ENCODE results near the gene MBNL1. TPM values are rescaled to one million over a fixed set of nuclear protein-coding genes. Genes with fewer than 3 reads are reported as not detected.
"Not testable (repeated sequence)": the region's sequence is repeated elsewhere in the genome, so short reads cannot be mapped to it uniquely, and the experiment has no call there.

MBNL1 gene
- total RNA-seq, 1 experiment from 2014 or later, result 117 TPM

DNA sequence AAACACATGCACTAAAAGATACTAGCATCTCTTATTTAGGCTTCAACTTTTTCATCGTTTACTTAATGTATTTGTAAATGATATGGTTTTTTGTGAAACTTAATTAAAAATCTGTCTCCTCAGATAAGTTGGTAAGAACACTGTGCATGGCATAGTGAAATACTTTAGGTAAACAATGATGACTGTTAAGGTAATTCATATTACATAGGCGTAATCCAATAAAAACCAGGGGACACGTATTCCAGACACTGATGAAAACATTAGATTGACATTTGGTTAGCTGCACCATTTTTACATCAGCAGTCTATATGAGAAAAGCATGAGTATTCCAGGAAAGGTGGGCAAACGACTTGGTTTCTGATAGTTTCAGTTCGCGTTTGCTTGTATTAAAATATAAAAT, 170.0 kb downstream of the MBNL1 start:
- ChIA-PET CTCF (no interaction called here), POLR2A (ENCODE audit: low non-redundant PET) (no interaction called here)
- Histone ChIP-seq H3K36me3 (ENCODE audit: insufficient read depth, low read length, poor library complexity, severe bottlenecking) (peaks cover 3% of the 10 kb centered on the region), H3K27me3 (replicated peaks; ENCODE audit: insufficient read depth, low read depth, low read length, poor library complexity) (no peaks in the 10 kb centered on the region), H3K4me3 (ENCODE audit: low read depth, low read length, poor library complexity, severe bottlenecking) (no peak overlapping the region), H3K27ac (ENCODE audit: low read depth, low read length, poor library complexity, severe bottlenecking) (no peak overlapping the region), H3K4me1 (ENCODE audit: insufficient read depth, low read length, poor library complexity, severe bottlenecking) (peaks cover 46% of the 10 kb centered on the region), H3K9me3 (ENCODE audit: low read depth, low read length, poor library complexity, severe bottlenecking) (peaks cover 14% of the 10 kb centered on the region)
- TF ChIP-seq, protein P1, sequence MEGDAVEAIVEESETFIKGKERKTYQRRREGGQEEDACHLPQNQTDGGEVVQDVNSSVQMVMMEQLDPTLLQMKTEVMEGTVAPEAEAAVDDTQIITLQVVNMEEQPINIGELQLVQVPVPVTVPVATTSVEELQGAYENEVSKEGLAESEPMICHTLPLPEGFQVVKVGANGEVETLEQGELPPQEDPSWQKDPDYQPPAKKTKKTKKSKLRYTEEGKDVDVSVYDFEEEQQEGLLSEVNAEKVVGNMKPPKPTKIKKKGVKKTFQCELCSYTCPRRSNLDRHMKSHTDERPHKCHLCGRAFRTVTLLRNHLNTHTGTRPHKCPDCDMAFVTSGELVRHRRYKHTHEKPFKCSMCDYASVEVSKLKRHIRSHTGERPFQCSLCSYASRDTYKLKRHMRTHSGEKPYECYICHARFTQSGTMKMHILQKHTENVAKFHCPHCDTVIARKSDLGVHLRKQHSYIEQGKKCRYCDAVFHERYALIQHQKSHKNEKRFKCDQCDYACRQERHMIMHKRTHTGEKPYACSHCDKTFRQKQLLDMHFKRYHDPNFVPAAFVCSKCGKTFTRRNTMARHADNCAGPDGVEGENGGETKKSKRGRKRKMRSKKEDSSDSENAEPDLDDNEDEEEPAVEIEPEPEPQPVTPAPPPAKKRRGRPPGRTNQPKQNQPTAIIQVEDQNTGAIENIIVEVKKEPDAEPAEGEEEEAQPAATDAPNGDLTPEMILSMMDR (conservative IDR thresholded peaks at IDR 0.05; ENCODE audit: low read depth, low read length), result no peak
- no peak for TF ChIP-seq EZH2 (IDR thresholded peaks at IDR 0.05; ENCODE audit: borderline replicate concordance, low read depth, low read length, poor library complexity, severe bottlenecking)
- no TSS peak for BruUV-seq (replicated peaks)
- intact Hi-C loops (cut with micrococcal nuclease; ENCODE audit: unreplicated experiment), result no loop called here
- no peak for DNase-seq (ENCODE audit: low spot score)

DNA sequence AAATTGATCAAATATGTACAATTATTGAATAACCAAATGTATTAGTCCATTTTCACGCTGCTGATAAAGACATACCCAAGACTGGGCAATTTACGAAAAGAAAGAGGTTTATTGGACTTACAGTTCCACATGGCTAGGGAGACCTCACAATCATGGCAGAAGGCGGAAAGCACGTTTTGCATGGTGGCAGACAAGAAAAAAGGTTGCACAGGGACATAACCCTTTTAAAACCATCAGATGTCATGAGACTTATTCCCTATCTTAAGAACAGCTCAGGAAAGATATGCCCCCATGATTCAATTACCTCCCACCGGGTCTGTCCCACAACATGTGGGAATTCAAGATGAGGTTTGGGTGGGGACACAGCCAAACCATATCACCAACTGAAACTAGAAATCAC, 171.5 kb downstream of the MBNL1 start:
- peaks cover 49% of the 10 kb centered on the region for H3K4me1 ChIP-seq (ENCODE audit: insufficient read depth, low read length, poor library complexity, severe bottlenecking)
- H3K9me3 ChIP-seq (ENCODE audit: low read depth, low read length, poor library complexity, severe bottlenecking); POLR2A ChIA-PET (ENCODE audit: low non-redundant PET); H3K27ac ChIP-seq (ENCODE audit: low read depth, low read length, poor library complexity, severe bottlenecking); CTCF ChIA-PET; H3K27me3 ChIP-seq (replicated peaks; ENCODE audit: insufficient read depth, low read depth, low read length, poor library complexity); H3K36me3 ChIP-seq (ENCODE audit: insufficient read depth, low read length, poor library complexity, severe bottlenecking); BruUV-seq (replicated peaks); H3K4me3 ChIP-seq (ENCODE audit: low read depth, low read length, poor library complexity, severe bottlenecking); DNase-seq (ENCODE audit: low spot score): not testable (repeated sequence)
- intact Hi-C loops (cut with micrococcal nuclease; ENCODE audit: unreplicated experiment), result loop anchor here (5.0 to 10.0 kb wide), 2 partner anchors 168 to 525 kb away; no protein-coding TSS in a partner anchor

GRCh38 chr3:152443212-152444023, 174.7 kb downstream of the MBNL1 start:
- ChIA-PET CTCF (interaction anchor here (0.9 to 2.1 kb wide), 3 partner anchors 200 to 370 kb away, joined by 3 to 32 read pairs (median 3); no protein-coding TSS in a partner anchor), POLR2A (ENCODE audit: low non-redundant PET) (interaction anchor here (0.9 kb wide), 1 partner anchor 22 kb away, joined by 5 read pairs; no protein-coding TSS in a partner anchor)
- Histone ChIP-seq H3K4me3 (ENCODE audit: low read depth, low read length, poor library complexity, severe bottlenecking) (no peak overlapping the region), H3K27ac (ENCODE audit: low read depth, low read length, poor library complexity, severe bottlenecking) (no peak overlapping the region), H3K27me3 (replicated peaks; ENCODE audit: insufficient read depth, low read depth, low read length, poor library complexity) (no peaks in the 10 kb centered on the region), H3K4me1 (ENCODE audit: insufficient read depth, low read length, poor library complexity, severe bottlenecking) (peaks cover 25% of the 10 kb centered on the region), H3K36me3 (ENCODE audit: insufficient read depth, low read length, poor library complexity, severe bottlenecking) (peaks cover 11% of the 10 kb centered on the region), H3K9me3 (ENCODE audit: low read depth, low read length, poor library complexity, severe bottlenecking) (no peaks in the 10 kb centered on the region)
- DNase-seq (ENCODE audit: low spot score), result peak; percentile 31
- no TSS peak for BruUV-seq (replicated peaks)
- intact Hi-C loops (cut with micrococcal nuclease; ENCODE audit: unreplicated experiment), result loop anchor here (1.0 to 10.0 kb wide), 4 partner anchors 171 to 529 kb away; no protein-coding TSS in a partner anchor
- TF ChIP-seq, protein P1 (conservative IDR thresholded peaks at IDR 0.05; ENCODE audit: low read depth, low read length), result no peak
- TF ChIP-seq EZH2 (IDR thresholded peaks at IDR 0.05; ENCODE audit: borderline replicate concordance, low read depth, low read length, poor library complexity, severe bottlenecking), result no peak
